Measurements from ENCODE around the gene PAFAH1B1. TPM values are rescaled to one million over a fixed set of nuclear protein-coding genes. Genes with fewer than 3 reads are reported as not detected.

PAFAH1B1 gene
- total RNA-seq, 1 experiment from 2014 or later, result 114 TPM

GRCh38 chr17:2721603-2722002 lies 128.1 kb downstream of the PAFAH1B1 start:
- ATAC-seq, result no peak
- POLR2A ChIA-PET, result interaction anchor here (0.5 to 1.4 kb wide), 2 partner anchors 29 to 37 kb away, joined by 3 read pairs; no protein-coding TSS in a partner anchor
- CTCF ChIA-PET, result interaction anchor here (0.5 to 1.5 kb wide), 11 partner anchors 12 to 336 kb away, joined by 3 to 8 read pairs (median 3); no protein-coding TSS in a partner anchor
- H3K27ac Mint-ChIP-seq, result no peak overlapping the region
- DNase-seq (ENCODE audit: low spot score), result no peak
- H3K36me3 Mint-ChIP-seq, result peaks cover 4% of the 10 kb centered on the region
- peaks cover 30% of the 10 kb centered on the region for H3K4me1 Mint-ChIP-seq
- peaks cover 8% of the 10 kb centered on the region for H3K27me3 Mint-ChIP-seq (ENCODE audit: low read depth)
- no peaks in the 10 kb centered on the region for H3K9me3 Mint-ChIP-seq
- TF ChIP-seq ZNF138 (CRISPR knock-in tag; conservative IDR thresholded peaks at IDR 0.05) (no peak), AR (CRISPR knock-in tag; IDR thresholded peaks at IDR 0.05) (no peak), USF2 (CRISPR knock-in tag; IDR thresholded peaks at IDR 0.05) (no peak)
- H3K4me3 Mint-ChIP-seq, result no peak overlapping the region

- no peak for DNase-seq (ENCODE audit: low spot score)
- CTCF ChIA-PET, result interaction anchor here (2.1 to 3.6 kb wide), 2 partner anchors 10 to 54 kb away, joined by 7 to 36 read pairs; no protein-coding TSS in a partner anchor
- peaks cover 8% of the 10 kb centered on the region for H3K27me3 Mint-ChIP-seq (ENCODE audit: low read depth)
These were observed 129.2 kb downstream of the PAFAH1B1 start for GRCh38 chr17:2722611-2723010.

More at GRCh38 chr17:2722611-2723010, 129.2 kb downstream of the PAFAH1B1 start:
- ATAC-seq, result no peak
- POLR2A ChIA-PET, result no interaction called here
- Mint-ChIP-seq H3K36me3 (peaks cover 9% of the 10 kb centered on the region), H3K4me1 (peaks cover 30% of the 10 kb centered on the region), H3K27ac (no peak overlapping the region), H3K4me3 (no peak overlapping the region), H3K9me3 (no peaks in the 10 kb centered on the region)
- no peak for TF ChIP-seq PREB (CRISPR knock-in tag; IDR thresholded peaks at IDR 0.05; ENCODE audit: borderline replicate concordance)
- no peak for TF ChIP-seq TP53 (CRISPR knock-in tag; IDR thresholded peaks at IDR 0.05)
- TF ChIP-seq ZNF425 (CRISPR knock-in tag; conservative IDR thresholded peaks at IDR 0.05), result no peak
- no peak for TF ChIP-seq E2F4 (CRISPR knock-in tag; IDR thresholded peaks at IDR 0.05; ENCODE audit: borderline replicate concordance, low read depth)

Measured in WTC11 (cell line).